ENCODE data around the gene C15orf39.

The C15orf39 gene

DNA sequence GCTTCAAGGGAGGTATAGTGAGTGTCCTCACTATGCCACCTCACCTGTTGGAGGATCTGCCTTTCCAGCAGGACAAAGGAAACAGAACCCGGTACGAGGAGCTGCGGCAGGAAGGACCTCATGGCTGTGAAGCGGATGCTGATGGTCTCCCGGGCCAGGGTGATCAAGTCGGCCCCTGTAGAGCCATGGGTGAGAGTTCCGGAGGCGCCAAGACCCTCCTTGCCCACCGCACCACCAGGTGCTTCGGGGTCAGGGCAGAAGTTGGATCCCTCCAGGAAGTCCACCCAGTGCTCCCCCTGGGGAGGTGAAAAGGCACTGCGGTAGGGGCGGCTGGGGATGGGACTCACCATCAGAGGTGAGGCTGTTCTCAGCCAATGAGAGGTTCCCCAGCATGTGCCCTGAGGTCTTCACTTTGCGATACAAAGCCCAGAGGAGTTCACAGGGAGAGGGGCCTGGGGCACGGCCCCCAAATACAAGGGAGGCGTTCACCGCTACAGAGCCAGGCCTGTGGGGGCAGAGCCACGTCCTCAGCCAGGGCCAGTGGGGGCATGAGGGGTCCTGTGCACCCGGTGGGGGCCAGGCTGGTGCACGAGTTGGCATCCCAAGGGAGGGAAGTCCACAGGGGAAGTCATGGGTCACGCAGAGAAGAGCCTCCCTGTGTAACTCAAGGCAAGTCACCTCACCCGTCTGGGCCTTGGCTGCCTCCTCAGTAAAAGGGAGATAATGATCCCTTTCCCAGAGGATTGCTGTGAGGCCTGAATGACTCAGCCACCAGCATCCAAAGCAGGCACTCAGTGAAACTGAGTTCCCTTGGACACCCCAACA lies 27.7 kb downstream of the C15orf39 start:
- Histone ChIP-seq H3K4me3 (ENCODE audit: control insufficient read depth in 1 of 7, extremely low read depth in 1 of 7, insufficient read depth in 4 of 7, low read depth in 2 of 7, low read length in 6 of 7) (no peak overlapping the region), H3K9me3 (ENCODE audit: control extremely low read depth in 1 of 5, control insufficient read depth in 4 of 5, insufficient read depth in 2 of 5, low read depth in 1 of 5, low read length in 4 of 5) (no peaks in the 10 kb centered on the region), H3K27ac (ENCODE audit: insufficient read depth in 1 of 2, low read depth in 1 of 2, low read length in 2 of 2, poor library complexity in 1 of 2, severe bottlenecking in 2 of 2) (no peak overlapping the region), H3K4me1 (ENCODE audit: control extremely low read depth in 1 of 4, control insufficient read depth in 4 of 4, insufficient read depth in 4 of 4, low read length in 3 of 4) (no peaks in the 10 kb centered on the region), H3K36me3 (ENCODE audit: control insufficient read depth in 4 of 4, insufficient read depth in 4 of 4, low read length in 3 of 4) (no peaks in the 10 kb centered on the region), H3K27me3 (replicated peaks in 2 of 5; ENCODE audit: control insufficient read depth in 4 of 5, insufficient read depth in 5 of 5, low read length in 4 of 5) (peaks cover 0 to 4% (median 2%) of the 10 kb centered on the region in 5 experiments)
- POLR2A ChIA-PET = no interaction called here
- CTCF ChIA-PET = interaction anchor here (1.2 kb wide), 1 partner anchor 78 kb away, joined by 3 read pairs; no protein-coding TSS in a partner anchor
- no peak for DNase-seq
- 87% methylated on average over 15 of the region's 21 CpGs for WGBS (ENCODE audit: insufficient coverage)

- Histone ChIP-seq H3K9me3 (ENCODE audit: control extremely low read depth in 1 of 5, control insufficient read depth in 4 of 5, insufficient read depth in 2 of 5, low read depth in 1 of 5, low read length in 4 of 5) (no peaks in the 10 kb centered on the region), H3K27me3 (replicated peaks in 2 of 5; ENCODE audit: control insufficient read depth in 4 of 5, insufficient read depth in 5 of 5, low read length in 4 of 5) (peaks cover 0 to 4% (median 2%) of the 10 kb centered on the region in 5 experiments), H3K4me3 (ENCODE audit: control insufficient read depth in 1 of 7, extremely low read depth in 1 of 7, insufficient read depth in 4 of 7, low read depth in 2 of 7, low read length in 6 of 7) (no peak overlapping the region), H3K36me3 (ENCODE audit: control insufficient read depth in 4 of 4, insufficient read depth in 4 of 4, low read length in 3 of 4) (no peaks in the 10 kb centered on the region), H3K27ac (ENCODE audit: insufficient read depth in 1 of 2, low read depth in 1 of 2, low read length in 2 of 2, poor library complexity in 1 of 2, severe bottlenecking in 2 of 2) (no peak overlapping the region), H3K4me1 (ENCODE audit: control extremely low read depth in 1 of 4, control insufficient read depth in 4 of 4, insufficient read depth in 4 of 4, low read length in 3 of 4) (no peaks in the 10 kb centered on the region)
- no peak for DNase-seq
- POLR2A ChIA-PET = no interaction called here
- CTCF ChIA-PET = interaction anchor here (1.2 kb wide), 1 partner anchor 78 kb away, joined by 3 read pairs; no protein-coding TSS in a partner anchor
- WGBS (ENCODE audit: insufficient coverage) = 80% methylated on average over 1 of the region's 2 CpGs
These were observed 28.3 kb downstream of the C15orf39 start for GRCh38 chr15:75230016-75230343.

DNA sequence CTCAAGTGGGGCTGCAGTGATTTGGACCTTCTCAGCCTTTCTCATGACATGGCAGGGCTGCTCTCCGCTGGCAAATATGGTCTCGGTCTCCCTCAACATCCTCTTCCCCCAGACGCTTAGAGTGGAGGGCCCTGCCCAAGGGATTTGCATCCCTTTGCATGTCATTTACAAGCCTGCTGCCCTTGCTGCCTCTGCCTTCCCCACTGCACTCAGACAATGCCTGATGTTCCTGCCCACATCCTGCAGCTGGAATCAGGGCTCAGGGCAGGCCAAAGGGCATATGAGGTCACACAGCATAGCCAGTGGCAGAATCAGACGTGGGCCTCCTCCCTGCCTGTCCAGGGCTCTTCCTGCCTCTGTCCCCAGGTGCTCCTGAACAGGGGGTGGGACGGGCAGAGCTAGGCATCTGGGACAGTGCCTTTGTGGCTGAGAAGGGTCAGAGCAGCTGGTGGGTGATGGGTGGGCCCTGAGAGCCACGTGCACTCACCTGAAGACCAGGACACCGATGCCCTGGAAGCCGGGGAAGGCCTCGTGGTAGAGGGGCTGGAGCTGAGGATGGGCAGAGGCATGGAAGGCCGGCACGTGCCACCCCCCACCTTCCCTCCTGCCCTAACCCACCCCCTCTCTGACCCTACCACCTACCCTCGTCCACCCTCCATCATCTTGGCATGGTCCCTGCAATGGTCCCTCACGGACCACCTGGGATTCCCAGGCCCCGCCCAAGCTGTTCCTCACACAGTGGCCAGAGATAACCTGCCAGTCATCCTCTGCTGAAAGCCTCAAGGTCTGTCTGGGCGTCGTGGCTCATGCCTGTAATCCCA lies 29.1 kb downstream of the C15orf39 start:
- ChIA-PET POLR2A (interaction anchor here (0.5 kb wide), 1 partner anchor 131 kb away, joined by 4 read pairs; no protein-coding TSS in a partner anchor), CTCF (interaction anchor here (1.2 kb wide), 1 partner anchor 77 kb away, joined by 3 read pairs; no protein-coding TSS in a partner anchor)
- no peaks in the 10 kb centered on the region for H3K9me3 ChIP-seq (ENCODE audit: control extremely low read depth in 1 of 5, control insufficient read depth in 4 of 5, insufficient read depth in 2 of 5, low read depth in 1 of 5, low read length in 4 of 5)
- H3K27ac ChIP-seq (ENCODE audit: insufficient read depth in 1 of 2, low read depth in 1 of 2, low read length in 2 of 2, poor library complexity in 1 of 2, severe bottlenecking in 2 of 2) = no peak overlapping the region
- no peaks in the 10 kb centered on the region for H3K36me3 ChIP-seq (ENCODE audit: control insufficient read depth in 4 of 4, insufficient read depth in 4 of 4, low read length in 3 of 4)
- no peak overlapping the region for H3K4me3 ChIP-seq (ENCODE audit: control insufficient read depth in 1 of 7, extremely low read depth in 1 of 7, insufficient read depth in 4 of 7, low read depth in 2 of 7, low read length in 6 of 7)
- WGBS (ENCODE audit: insufficient coverage) = 92% methylated on average over 14 of the region's 16 CpGs
- no peaks in the 10 kb centered on the region for H3K4me1 ChIP-seq (ENCODE audit: control extremely low read depth in 1 of 4, control insufficient read depth in 4 of 4, insufficient read depth in 4 of 4, low read length in 3 of 4)
- DNase-seq = no peak
- H3K27me3 ChIP-seq (replicated peaks in 2 of 5; ENCODE audit: control insufficient read depth in 4 of 5, insufficient read depth in 5 of 5, low read length in 4 of 5) = peaks cover 0 to 4% (median 2%) of the 10 kb centered on the region in 5 experiments

DNA sequence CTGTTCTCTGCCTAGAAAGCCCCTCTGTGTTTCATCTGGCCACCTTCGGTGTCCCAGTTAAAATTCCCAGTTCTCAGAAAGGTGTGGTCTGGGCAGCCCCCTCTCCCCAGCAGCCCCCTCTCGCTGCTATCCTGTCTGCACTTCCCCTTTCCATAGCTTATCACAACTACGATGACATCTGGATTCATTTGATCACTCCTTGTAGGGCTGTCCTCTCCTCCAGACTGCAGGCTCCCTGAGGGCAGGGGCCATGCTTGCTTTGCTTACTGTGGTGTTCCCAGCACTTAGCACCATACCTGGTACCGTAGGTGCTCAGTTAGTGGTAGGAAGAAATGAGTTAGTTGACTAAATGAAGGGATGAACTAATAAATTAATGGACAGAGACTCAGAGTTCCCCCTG lies 30.2 kb downstream of the C15orf39 start:
- POLR2A ChIA-PET = no interaction called here
- Histone ChIP-seq H3K27me3 (replicated peaks in 2 of 5; ENCODE audit: control insufficient read depth in 4 of 5, insufficient read depth in 5 of 5, low read length in 4 of 5) (peaks cover 0 to 4% (median 2%) of the 10 kb centered on the region in 5 experiments), H3K4me3 (ENCODE audit: control insufficient read depth in 1 of 7, extremely low read depth in 1 of 7, insufficient read depth in 4 of 7, low read depth in 2 of 7, low read length in 6 of 7) (no peak overlapping the region), H3K9me3 (ENCODE audit: control extremely low read depth in 1 of 5, control insufficient read depth in 4 of 5, insufficient read depth in 2 of 5, low read depth in 1 of 5, low read length in 4 of 5) (no peaks in the 10 kb centered on the region), H3K4me1 (ENCODE audit: control extremely low read depth in 1 of 4, control insufficient read depth in 4 of 4, insufficient read depth in 4 of 4, low read length in 3 of 4) (no peaks in the 10 kb centered on the region), H3K27ac (ENCODE audit: insufficient read depth in 1 of 2, low read depth in 1 of 2, low read length in 2 of 2, poor library complexity in 1 of 2, severe bottlenecking in 2 of 2) (no peak overlapping the region), H3K36me3 (ENCODE audit: control insufficient read depth in 4 of 4, insufficient read depth in 4 of 4, low read length in 3 of 4) (no peaks in the 10 kb centered on the region)
- CTCF ChIA-PET = no interaction called here
- peak in 2 of 3 donors; percentile 13 to 29 for DNase-seq
- 67% methylated on average over 3 of the region's 4 CpGs for WGBS (ENCODE audit: insufficient coverage)

DNA sequence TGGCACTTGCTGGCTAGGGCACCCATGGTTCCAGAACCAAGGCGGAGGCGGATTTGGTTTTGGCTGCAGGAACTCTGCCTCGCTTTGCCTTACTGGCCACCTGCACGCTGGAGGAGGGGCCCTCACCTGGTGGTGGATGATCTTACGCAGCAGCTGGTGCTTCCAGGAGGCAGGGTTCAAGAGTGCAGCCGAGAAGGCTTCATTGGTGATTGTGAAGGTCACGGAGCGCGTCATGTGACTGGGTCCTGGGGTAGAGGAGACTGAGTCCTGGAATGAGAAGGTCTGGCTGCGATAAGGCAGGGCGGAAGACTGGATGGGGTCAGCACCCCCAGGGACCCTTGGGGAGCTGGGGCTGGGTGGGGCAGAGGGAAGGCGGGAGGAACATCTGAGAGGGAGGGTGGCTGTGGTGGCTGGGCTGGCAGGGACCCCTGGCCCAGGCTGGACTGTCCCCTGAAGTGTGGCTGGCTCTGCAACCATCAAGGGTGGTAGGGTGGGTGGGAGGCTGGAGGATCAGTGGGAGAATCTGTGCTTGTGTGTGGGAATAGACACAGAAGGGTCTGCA lies 30.7 kb downstream of the C15orf39 start:
- WGBS (ENCODE audit: insufficient coverage) = 99% methylated on average over 12 of the region's 12 CpGs
- Histone ChIP-seq H3K9me3 (ENCODE audit: control extremely low read depth in 1 of 5, control insufficient read depth in 4 of 5, insufficient read depth in 2 of 5, low read depth in 1 of 5, low read length in 4 of 5) (no peaks in the 10 kb centered on the region), H3K4me1 (ENCODE audit: control extremely low read depth in 1 of 4, control insufficient read depth in 4 of 4, insufficient read depth in 4 of 4, low read length in 3 of 4) (no peaks in the 10 kb centered on the region), H3K36me3 (ENCODE audit: control insufficient read depth in 4 of 4, insufficient read depth in 4 of 4, low read length in 3 of 4) (no peaks in the 10 kb centered on the region), H3K4me3 (ENCODE audit: control insufficient read depth in 1 of 7, extremely low read depth in 1 of 7, insufficient read depth in 4 of 7, low read depth in 2 of 7, low read length in 6 of 7) (no peak overlapping the region), H3K27me3 (replicated peaks in 2 of 5; ENCODE audit: control insufficient read depth in 4 of 5, insufficient read depth in 5 of 5, low read length in 4 of 5) (peaks cover 0 to 4% (median 2%) of the 10 kb centered on the region in 5 experiments), H3K27ac (ENCODE audit: insufficient read depth in 1 of 2, low read depth in 1 of 2, low read length in 2 of 2, poor library complexity in 1 of 2, severe bottlenecking in 2 of 2) (no peak overlapping the region)
- ChIA-PET CTCF (no interaction called here), POLR2A (no interaction called here)
- no peak for DNase-seq

DNA sequence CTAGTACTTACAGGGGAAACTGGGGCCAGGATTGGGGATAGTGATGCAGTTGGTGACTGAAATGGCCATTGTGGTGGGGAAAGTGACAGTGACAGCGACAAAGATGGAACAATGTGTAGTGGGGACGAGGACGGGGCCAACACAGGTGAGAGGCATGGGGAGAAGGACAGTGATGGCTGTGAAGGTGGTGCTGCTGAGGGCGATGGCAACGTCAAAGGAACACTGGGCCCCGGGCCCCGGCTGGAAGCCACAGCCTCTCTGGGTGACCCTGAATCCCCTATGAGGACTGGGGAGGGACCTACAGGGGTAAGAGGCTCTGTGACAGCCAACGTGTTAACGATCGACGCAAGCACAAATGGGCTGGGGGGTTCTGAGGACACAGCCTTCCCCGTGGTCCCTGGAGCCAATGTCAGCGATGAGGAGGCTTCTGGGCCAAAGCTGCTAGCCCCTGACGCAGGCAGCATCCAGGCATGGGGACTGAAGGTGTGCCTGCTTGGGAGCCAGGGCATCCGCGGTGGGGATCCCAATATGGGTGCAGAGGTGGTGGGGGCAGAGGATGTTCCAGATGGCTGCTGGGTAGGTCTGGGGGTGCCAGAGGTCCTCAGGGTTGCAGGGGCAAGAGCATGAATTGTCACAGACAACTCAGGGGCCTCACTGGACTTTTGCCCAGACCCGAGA lies 31.3 kb downstream of the C15orf39 start:
- H3K27ac ChIP-seq (ENCODE audit: insufficient read depth in 1 of 2, low read depth in 1 of 2, low read length in 2 of 2, poor library complexity in 1 of 2, severe bottlenecking in 2 of 2) = no peak overlapping the region
- no peaks in the 10 kb centered on the region for H3K4me1 ChIP-seq (ENCODE audit: control extremely low read depth in 1 of 4, control insufficient read depth in 4 of 4, insufficient read depth in 4 of 4, low read length in 3 of 4)
- H3K9me3 ChIP-seq (ENCODE audit: control extremely low read depth in 1 of 5, control insufficient read depth in 4 of 5, insufficient read depth in 2 of 5, low read depth in 1 of 5, low read length in 4 of 5) = no peaks in the 10 kb centered on the region
- peaks cover 0 to 4% (median 2%) of the 10 kb centered on the region in 5 experiments for H3K27me3 ChIP-seq (replicated peaks in 2 of 5; ENCODE audit: control insufficient read depth in 4 of 5, insufficient read depth in 5 of 5, low read length in 4 of 5)
- no peaks in the 10 kb centered on the region for H3K36me3 ChIP-seq (ENCODE audit: control insufficient read depth in 4 of 4, insufficient read depth in 4 of 4, low read length in 3 of 4)
- ChIA-PET POLR2A (no interaction called here), CTCF (interaction anchor here (1.2 kb wide), 1 partner anchor 204 kb away, joined by 3 read pairs; no protein-coding TSS in a partner anchor)
- H3K4me3 ChIP-seq (ENCODE audit: control insufficient read depth in 1 of 7, extremely low read depth in 1 of 7, insufficient read depth in 4 of 7, low read depth in 2 of 7, low read length in 6 of 7) = no peak overlapping the region
- 93% methylated on average over 11 of the region's 17 CpGs for WGBS (ENCODE audit: insufficient coverage)
- no peak for DNase-seq
